ENCODE data around the gene CDK19. TPM values are rescaled to one million over a fixed set of nuclear protein-coding genes. Genes with fewer than 3 reads are reported as not detected.
A peak's percentile ranks its signal among the peaks of the same experiment; 100 is the strongest.
"Not testable (repeated sequence)": the region's sequence is repeated elsewhere in the genome, so short reads cannot be mapped to it uniquely, and the experiment has no call there.

The CDK19 gene
- total and polyA plus RNA-seq, 5 donors from 2014 or later: 1.4 to 16.5 (median 1.6) TPM

DNA sequence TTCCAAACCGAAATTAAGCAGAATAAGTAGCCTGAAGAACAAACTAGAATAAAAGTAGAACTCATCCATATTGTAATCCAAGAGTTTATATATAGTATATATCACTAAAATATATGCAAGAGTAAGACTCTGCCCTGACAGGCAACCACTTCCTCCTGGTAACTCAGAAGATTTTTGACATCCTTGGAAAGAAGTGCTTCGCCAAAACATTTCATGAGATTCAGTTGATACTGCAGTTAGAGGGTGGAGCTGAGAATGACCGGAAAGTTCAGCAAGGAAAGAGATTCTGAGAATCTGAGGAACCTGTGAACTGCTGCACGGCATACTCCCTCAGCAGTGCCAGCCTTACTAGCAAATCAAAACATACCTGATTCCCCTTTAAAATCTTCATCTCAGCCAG lies 79.6 kb downstream of the CDK19 start:
- H3K27me3 ChIP-seq (ENCODE audit: control insufficient read depth, insufficient read depth, low read length): no peaks in the 10 kb centered on the region
- ATAC-seq (ENCODE audit: low read depth in 2 of 2): no peak
- H3K4me1 Mint-ChIP-seq: peaks cover 2 to 6% (median 3%) of the 10 kb centered on the region in 4 donors
- no peak overlapping the region for H3K4me3 ChIP-seq (ENCODE audit: low read depth, low read length)
- H3K27me3 Mint-ChIP-seq: no peaks in the 10 kb centered on the region
- DNase-seq: no peak
- H3K36me3 Mint-ChIP-seq: peaks cover 32% of the 10 kb centered on the region
- H3K4me3 Mint-ChIP-seq: no peak overlapping the region
- H3K9me3 ChIP-seq (ENCODE audit: control insufficient read depth in 2 of 2, low read length in 2 of 2): peaks cover 0 to 1% of the 10 kb centered on the region in 2 experiments
- peaks cover 5% of the 10 kb centered on the region for H3K36me3 ChIP-seq (ENCODE audit: control insufficient read depth, insufficient read depth, low read length)
- H3K27ac Mint-ChIP-seq: no peak overlapping the region
- H3K27ac ChIP-seq (ENCODE audit: insufficient read depth, low read length, poor library complexity, severe bottlenecking): no peak overlapping the region
- H3K9me3 Mint-ChIP-seq: peaks cover under 1 to 6% (median 2%) of the 10 kb centered on the region in 7 donors
- H3K4me1 ChIP-seq (ENCODE audit: control insufficient read depth, insufficient read depth, low read length, poor library complexity, severe bottlenecking): no peaks in the 10 kb centered on the region

GRCh38 chr6:110731898-110732297 lies 83.4 kb downstream of the CDK19 start:
- Mint-ChIP-seq H3K9me3 (no peaks in the 10 kb centered on the region), H3K4me1 (peaks cover 0 to 15% (median 13%) of the 10 kb centered on the region in 4 donors), H3K27ac (no peak overlapping the region), H3K36me3 (peaks cover 17% of the 10 kb centered on the region), H3K27me3 (no peaks in the 10 kb centered on the region), H3K4me3 (no peak overlapping the region)
- H3K27ac ChIP-seq (ENCODE audit: insufficient read depth, low read length, poor library complexity, severe bottlenecking): no peak overlapping the region
- H3K9me3 ChIP-seq (ENCODE audit: control insufficient read depth in 2 of 2, low read length in 2 of 2): no peaks in the 10 kb centered on the region
- peaks cover 5% of the 10 kb centered on the region for H3K36me3 ChIP-seq (ENCODE audit: control insufficient read depth, insufficient read depth, low read length)
- no peak overlapping the region for H3K4me3 ChIP-seq (ENCODE audit: low read depth, low read length)
- no peak for DNase-seq
- no peaks in the 10 kb centered on the region for H3K27me3 ChIP-seq (ENCODE audit: control insufficient read depth, insufficient read depth, low read length)
- no peak for ATAC-seq (ENCODE audit: low read depth in 2 of 2)
- no peaks in the 10 kb centered on the region for H3K4me1 ChIP-seq (ENCODE audit: control insufficient read depth, insufficient read depth, low read length, poor library complexity, severe bottlenecking)

- H3K4me3 ChIP-seq (ENCODE audit: low read depth, low read length): no peak overlapping the region
- no peaks in the 10 kb centered on the region for H3K27me3 ChIP-seq (ENCODE audit: control insufficient read depth, insufficient read depth, low read length)
- H3K27ac Mint-ChIP-seq: peak overlapping the region in 1 of 3 donors; percentile 15
- no peak overlapping the region for H3K27ac ChIP-seq (ENCODE audit: insufficient read depth, low read length, poor library complexity, severe bottlenecking)
- peaks cover 5% of the 10 kb centered on the region for H3K36me3 ChIP-seq (ENCODE audit: control insufficient read depth, insufficient read depth, low read length)
- H3K4me3 Mint-ChIP-seq: no peak overlapping the region
- DNase-seq (no peak), ATAC-seq (ENCODE audit: low read depth in 2 of 2) (no peak)
- H3K27me3 Mint-ChIP-seq: no peaks in the 10 kb centered on the region
- H3K4me1 ChIP-seq (ENCODE audit: control insufficient read depth, insufficient read depth, low read length, poor library complexity, severe bottlenecking): no peaks in the 10 kb centered on the region
- no peaks in the 10 kb centered on the region for H3K9me3 ChIP-seq (ENCODE audit: control insufficient read depth in 2 of 2, low read length in 2 of 2)
- peaks cover 17% of the 10 kb centered on the region for H3K36me3 Mint-ChIP-seq
- H3K9me3 Mint-ChIP-seq: no peaks in the 10 kb centered on the region
- H3K4me1 Mint-ChIP-seq: peaks cover 0 to 17% (median 13%) of the 10 kb centered on the region in 4 donors
These were observed 84.1 kb downstream of the CDK19 start for GRCh38 chr6:110731196-110731595.

DNA sequence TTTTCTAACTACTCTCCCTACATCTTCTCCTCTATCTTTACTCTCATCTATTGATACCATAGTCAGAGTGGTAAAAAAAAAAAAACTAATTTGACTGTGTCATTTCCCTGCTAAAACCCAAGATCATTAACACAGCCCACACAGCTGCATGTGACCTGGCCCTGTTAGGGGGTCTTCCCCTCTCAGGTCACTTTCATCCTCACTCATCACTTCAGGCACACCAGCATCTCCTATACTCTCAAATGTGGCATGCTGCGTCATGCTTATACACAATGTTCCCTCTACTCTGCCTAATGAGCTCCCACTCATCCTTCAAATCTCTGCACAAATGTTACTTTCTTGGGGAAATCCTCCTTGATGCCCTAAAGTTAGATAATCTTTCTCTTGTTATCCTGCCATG lies 86.8 kb downstream of the CDK19 start:
- Mint-ChIP-seq H3K27me3 (no peaks in the 10 kb centered on the region), H3K27ac (peak overlapping the region in 1 of 3 donors; percentile 26), H3K4me1 (peaks cover 0 to 22% (median 14%) of the 10 kb centered on the region in 4 donors), H3K9me3 (no peaks in the 10 kb centered on the region), H3K36me3 (peaks cover 13% of the 10 kb centered on the region), H3K4me3 (peak overlapping the region in 1 of 4 donors; percentile 12)
- no peak for DNase-seq
- ATAC-seq (ENCODE audit: low read depth in 2 of 2): no peak
- Histone ChIP-seq H3K9me3 (ENCODE audit: control insufficient read depth in 2 of 2, low read length in 2 of 2) (no peaks in the 10 kb centered on the region), H3K27me3 (ENCODE audit: control insufficient read depth, insufficient read depth, low read length) (no peaks in the 10 kb centered on the region), H3K27ac (ENCODE audit: insufficient read depth, low read length, poor library complexity, severe bottlenecking) (no peak overlapping the region), H3K4me1 (ENCODE audit: control insufficient read depth, insufficient read depth, low read length, poor library complexity, severe bottlenecking) (no peaks in the 10 kb centered on the region), H3K4me3 (ENCODE audit: low read depth, low read length) (no peak overlapping the region), H3K36me3 (ENCODE audit: control insufficient read depth, insufficient read depth, low read length) (no peaks in the 10 kb centered on the region)

GRCh38 chr6:110723017-110723416 lies 92.3 kb downstream of the CDK19 start:
- H3K27ac Mint-ChIP-seq: no peak overlapping the region
- ATAC-seq (ENCODE audit: low read depth in 2 of 2) (no peak), DNase-seq (no peak)
- H3K4me3 Mint-ChIP-seq: no peak overlapping the region
- Histone ChIP-seq H3K36me3 (ENCODE audit: control insufficient read depth, insufficient read depth, low read length) (no peaks in the 10 kb centered on the region), H3K9me3 (ENCODE audit: control insufficient read depth in 2 of 2, low read length in 2 of 2) (no peaks in the 10 kb centered on the region), H3K27me3 (ENCODE audit: control insufficient read depth, insufficient read depth, low read length) (no peaks in the 10 kb centered on the region), H3K27ac (ENCODE audit: insufficient read depth, low read length, poor library complexity, severe bottlenecking) (no peak overlapping the region), H3K4me1 (ENCODE audit: control insufficient read depth, insufficient read depth, low read length, poor library complexity, severe bottlenecking) (no peaks in the 10 kb centered on the region), H3K4me3 (ENCODE audit: low read depth, low read length) (no peak overlapping the region)
- no peaks in the 10 kb centered on the region for H3K9me3 Mint-ChIP-seq
- H3K36me3 Mint-ChIP-seq: peaks cover 15% of the 10 kb centered on the region
- no peaks in the 10 kb centered on the region for H3K27me3 Mint-ChIP-seq
- peaks cover 0 to 19% (median 9%) of the 10 kb centered on the region in 4 donors for H3K4me1 Mint-ChIP-seq

- Mint-ChIP-seq H3K27ac (no peak overlapping the region), H3K4me3 (no peak overlapping the region), H3K27me3 (no peaks in the 10 kb centered on the region), H3K4me1 (peaks cover 0 to 5% (median 4%) of the 10 kb centered on the region in 4 donors), H3K9me3 (no peaks in the 10 kb centered on the region), H3K36me3 (peaks cover 19% of the 10 kb centered on the region)
- ATAC-seq (ENCODE audit: low read depth in 2 of 2) (no peak), DNase-seq (no peak)
- no peaks in the 10 kb centered on the region for H3K27me3 ChIP-seq (ENCODE audit: control insufficient read depth, insufficient read depth, low read length)
- no peak overlapping the region for H3K4me3 ChIP-seq (ENCODE audit: low read depth, low read length)
- no peak overlapping the region for H3K27ac ChIP-seq (ENCODE audit: insufficient read depth, low read length, poor library complexity, severe bottlenecking)
- no peaks in the 10 kb centered on the region for H3K4me1 ChIP-seq (ENCODE audit: control insufficient read depth, insufficient read depth, low read length, poor library complexity, severe bottlenecking)
- no peaks in the 10 kb centered on the region for H3K36me3 ChIP-seq (ENCODE audit: control insufficient read depth, insufficient read depth, low read length)
- H3K9me3 ChIP-seq (ENCODE audit: control insufficient read depth in 2 of 2, low read length in 2 of 2): no peaks in the 10 kb centered on the region
These were observed 95.2 kb downstream of the CDK19 start for GRCh38 chr6:110720066-110720465.

- not testable (repeated sequence) for ATAC-seq (ENCODE audit: low read depth in 2 of 2); H3K4me1 ChIP-seq (ENCODE audit: control insufficient read depth, insufficient read depth, low read length, poor library complexity, severe bottlenecking); H3K4me3 Mint-ChIP-seq; H3K4me1 Mint-ChIP-seq; H3K4me3 ChIP-seq (ENCODE audit: low read depth, low read length); DNase-seq; H3K27ac ChIP-seq (ENCODE audit: insufficient read depth, low read length, poor library complexity, severe bottlenecking); H3K9me3 Mint-ChIP-seq; H3K27me3 Mint-ChIP-seq; H3K9me3 ChIP-seq (ENCODE audit: control insufficient read depth in 2 of 2, low read length in 2 of 2); H3K27ac Mint-ChIP-seq; H3K27me3 ChIP-seq (ENCODE audit: control insufficient read depth, insufficient read depth, low read length); H3K36me3 ChIP-seq (ENCODE audit: control insufficient read depth, insufficient read depth, low read length)
- H3K36me3 Mint-ChIP-seq: peaks cover 17% of the 10 kb centered on the region
These were observed 95.7 kb downstream of the CDK19 start for GRCh38 chr6:110719601-110720000.

- Mint-ChIP-seq H3K4me3 (no peak overlapping the region), H3K36me3 (peaks cover 25% of the 10 kb centered on the region)
- H3K27ac ChIP-seq (ENCODE audit: insufficient read depth, low read length, poor library complexity, severe bottlenecking): no peak overlapping the region
These were observed 101.1 kb downstream of the CDK19 start for GRCh38 chr6:110714143-110714542.

More at GRCh38 chr6:110714143-110714542, 101.1 kb downstream of the CDK19 start:
- H3K4me1 ChIP-seq (ENCODE audit: control insufficient read depth, insufficient read depth, low read length, poor library complexity, severe bottlenecking): no peaks in the 10 kb centered on the region
- DNase-seq (no peak), ATAC-seq (ENCODE audit: low read depth in 2 of 2) (no peak)
- Mint-ChIP-seq H3K4me1 (peaks cover 0 to 11% (median 7%) of the 10 kb centered on the region in 4 donors), H3K27ac (no peak overlapping the region), H3K9me3 (no peaks in the 10 kb centered on the region), H3K27me3 (no peaks in the 10 kb centered on the region)
- H3K9me3 ChIP-seq (ENCODE audit: control insufficient read depth in 2 of 2, low read length in 2 of 2): no peaks in the 10 kb centered on the region
- no peaks in the 10 kb centered on the region for H3K36me3 ChIP-seq (ENCODE audit: control insufficient read depth, insufficient read depth, low read length)
- no peaks in the 10 kb centered on the region for H3K27me3 ChIP-seq (ENCODE audit: control insufficient read depth, insufficient read depth, low read length)
- no peak overlapping the region for H3K4me3 ChIP-seq (ENCODE audit: low read depth, low read length)
